ENCODE results near the gene FCN1. TPM values are rescaled to one million over a fixed set of nuclear protein-coding genes. Genes with fewer than 3 reads are reported as not detected.

The FCN1 gene
- total RNA-seq, 3 donors from 2014 or later (not counting 1 experiment from before 2014, with no cell fraction given): 22.7 to 70.3 (median 26.9) TPM

- WGBS (ENCODE audit: insufficient coverage): 44% methylated on average over 27 of the region's 27 CpGs
- intact Hi-C loops (cut with micrococcal nuclease): no loop called here
- Mint-ChIP-seq H3K4me1 (peaks cover 0 to 13% of the 10 kb centered on the region in 2 donors), H3K36me3 (no peaks in the 10 kb centered on the region), H3K4me3 (no peak overlapping the region), H3K27me3 (ENCODE audit: low read depth in 2 of 2) (peaks cover 4 to 6% of the 10 kb centered on the region in 2 donors), H3K9me3 (no peaks in the 10 kb centered on the region), H3K27ac (no peak overlapping the region)
- ATAC-seq (no peak), DNase-seq (no peak)
- Histone ChIP-seq H3K4me1 (ENCODE audit: control insufficient read depth, insufficient read depth, low read length) (peaks cover 8% of the 10 kb centered on the region), H3K27me3 (ENCODE audit: control insufficient read depth, insufficient read depth, low read length) (no peaks in the 10 kb centered on the region), H3K36me3 (ENCODE audit: control insufficient read depth, insufficient read depth, low read length) (no peaks in the 10 kb centered on the region), H3K9me3 (ENCODE audit: control insufficient read depth, insufficient read depth, low read length) (no peaks in the 10 kb centered on the region), H3K4me3 (ENCODE audit: low read length) (no peak overlapping the region), H3K27ac (ENCODE audit: low read length) (no peak overlapping the region)
- TF ChIP-seq CTCF (IDR thresholded peaks at IDR 0.05): no peak
Measured at GRCh38 chr9:134887686-134888602, 29.8 kb downstream of the FCN1 start.

- DNase-seq (no peak), ATAC-seq (no peak)
- Histone ChIP-seq H3K4me1 (ENCODE audit: control insufficient read depth, insufficient read depth, low read length) (peaks cover 8% of the 10 kb centered on the region), H3K27ac (ENCODE audit: low read length) (no peak overlapping the region), H3K36me3 (ENCODE audit: control insufficient read depth, insufficient read depth, low read length) (no peaks in the 10 kb centered on the region), H3K4me3 (ENCODE audit: low read length) (no peak overlapping the region), H3K9me3 (ENCODE audit: control insufficient read depth, insufficient read depth, low read length) (no peaks in the 10 kb centered on the region), H3K27me3 (ENCODE audit: control insufficient read depth, insufficient read depth, low read length) (no peaks in the 10 kb centered on the region)
- Mint-ChIP-seq H3K27me3 (ENCODE audit: low read depth in 2 of 2) (peaks cover 4 to 6% of the 10 kb centered on the region in 2 donors), H3K27ac (no peak overlapping the region), H3K4me3 (no peak overlapping the region), H3K9me3 (no peaks in the 10 kb centered on the region), H3K4me1 (peaks cover 0 to 13% of the 10 kb centered on the region in 2 donors), H3K36me3 (no peaks in the 10 kb centered on the region)
- intact Hi-C loops (cut with micrococcal nuclease): no loop called here
- no peak for TF ChIP-seq CTCF (IDR thresholded peaks at IDR 0.05)
- WGBS (ENCODE audit: insufficient coverage): 88% methylated on average over 10 of the region's 10 CpGs
Measured at GRCh38 chr9:134887219-134887618, 30.5 kb downstream of the FCN1 start.

GRCh38 chr9:134886413-134886913 is 31.2 kb downstream of the FCN1 start:
- Histone ChIP-seq H3K4me1 (ENCODE audit: control insufficient read depth, insufficient read depth, low read length) (peaks cover 3% of the 10 kb centered on the region), H3K4me3 (ENCODE audit: low read length) (no peak overlapping the region), H3K27me3 (ENCODE audit: control insufficient read depth, insufficient read depth, low read length) (no peaks in the 10 kb centered on the region), H3K36me3 (ENCODE audit: control insufficient read depth, insufficient read depth, low read length) (no peaks in the 10 kb centered on the region), H3K27ac (ENCODE audit: low read length) (no peak overlapping the region), H3K9me3 (ENCODE audit: control insufficient read depth, insufficient read depth, low read length) (no peaks in the 10 kb centered on the region)
- H3K36me3 Mint-ChIP-seq: no peaks in the 10 kb centered on the region
- intact Hi-C loops (cut with micrococcal nuclease): no loop called here
- 87% methylated on average over 10 of the region's 11 CpGs for WGBS (ENCODE audit: insufficient coverage)
- H3K27ac Mint-ChIP-seq: no peak overlapping the region
- peaks cover under 1 to 6% of the 10 kb centered on the region in 2 donors for H3K27me3 Mint-ChIP-seq (ENCODE audit: low read depth in 2 of 2)
- TF ChIP-seq CTCF (IDR thresholded peaks at IDR 0.05): no peak
- peaks cover 0 to 10% of the 10 kb centered on the region in 2 donors for H3K4me1 Mint-ChIP-seq
- ATAC-seq (no peak), DNase-seq (no peak)
- no peaks in the 10 kb centered on the region for H3K9me3 Mint-ChIP-seq
- no peak overlapping the region for H3K4me3 Mint-ChIP-seq
